Type B pancreatic cell (in vitro differentiated cells): ENCODE measurements around the gene ARPC1A. TPM values are rescaled to one million over a fixed set of nuclear protein-coding genes. Genes with fewer than 3 reads are reported as not detected.

Source experiments
- DNase-seq: peaks from one replicate; pipeline ENCODE4 v3.0.0; 2021; ENCODE audit warnings: mixed read lengths; ENCODE audit not compliant: unreplicated experiment; ENCODE audit errors: extremely low spot score
- H3K27ac Mint-ChIP-seq: 2 replicates; pipeline ENCODE4 v1.8.0; 2021; ENCODE audit warnings: mild to moderate bottlenecking, mixed read lengths
- H3K27me3 Mint-ChIP-seq: 2 replicates; pipeline ENCODE4 v1.8.0; 2021; ENCODE audit warnings: mixed read lengths
- H3K36me3 Mint-ChIP-seq: 2 replicates; pipeline ENCODE4 v1.8.0; 2021; ENCODE audit warnings: mixed read lengths
- H3K4me1 Mint-ChIP-seq: one replicate; pipeline ENCODE4 v1.8.0; 2021; ENCODE audit warnings: mixed read lengths; ENCODE audit not compliant: unreplicated experiment
- H3K4me3 Mint-ChIP-seq: 2 replicates; pipeline ENCODE4 v1.8.0; 2021; ENCODE audit warnings: mild to moderate bottlenecking, mixed read lengths
- H3K9me3 Mint-ChIP-seq: 2 replicates; pipeline ENCODE4 v1.8.0; 2021; ENCODE audit warnings: mixed read lengths
- CTCF ChIP-seq: fragments of 200-600 bp; sonication (generic); conservative IDR thresholded peaks from 2 replicates; pipeline ENCODE4 v1.5.0; 2021; ENCODE audit warnings: antibody characterized with exemption, mild to moderate bottlenecking
- total RNA-seq: library from RNA; stranded (reverse); gene quantifications from 2 replicates; pipeline ENCODE4 v1.2.1, GENCODE V29; 2021; ENCODE audit warnings: low replicate concordance

Gene ARPC1A
- total RNA-seq, 1 donor from 2014 or later, result 164 TPM

- Mint-ChIP-seq H3K9me3 (no peaks in the 10 kb centered on the region), H3K27ac (no peak overlapping the region), H3K4me3 (no peak overlapping the region), H3K27me3 (no peaks in the 10 kb centered on the region), H3K4me1 (peaks cover 9% of the 10 kb centered on the region), H3K36me3 (peaks cover 15% of the 10 kb centered on the region)
- DNase-seq, result no peak
- no peak for TF ChIP-seq CTCF
Observed at GRCh38 chr7:99396418-99397296, 71.0 kb downstream of the ARPC1A start.

GRCh38 chr7:99397297-99397983 lies 71.7 kb downstream of the ARPC1A start:
- H3K9me3 Mint-ChIP-seq, result no peaks in the 10 kb centered on the region
- TF ChIP-seq CTCF, result no peak
- H3K27ac Mint-ChIP-seq, result no peak overlapping the region
- H3K36me3 Mint-ChIP-seq, result peaks cover 15% of the 10 kb centered on the region
- H3K27me3 Mint-ChIP-seq, result no peaks in the 10 kb centered on the region
- no peak overlapping the region for H3K4me3 Mint-ChIP-seq
- H3K4me1 Mint-ChIP-seq, result peaks cover 9% of the 10 kb centered on the region
- DNase-seq, result no peak

- TF ChIP-seq CTCF, result no peak
- no peaks in the 10 kb centered on the region for H3K4me1 Mint-ChIP-seq
- no peak overlapping the region for H3K4me3 Mint-ChIP-seq
- no peaks in the 10 kb centered on the region for H3K27me3 Mint-ChIP-seq
- H3K36me3 Mint-ChIP-seq, result peaks cover 24% of the 10 kb centered on the region
- peak overlapping the region; percentile 79 for H3K27ac Mint-ChIP-seq
- no peak for DNase-seq
- H3K9me3 Mint-ChIP-seq, result no peaks in the 10 kb centered on the region
Observed at GRCh38 chr7:99398891-99399445, 73.3 kb downstream of the ARPC1A start.

- Mint-ChIP-seq H3K4me1 (no peaks in the 10 kb centered on the region), H3K9me3 (no peaks in the 10 kb centered on the region), H3K36me3 (peaks cover 27% of the 10 kb centered on the region), H3K4me3 (no peak overlapping the region), H3K27ac (no peak overlapping the region), H3K27me3 (no peaks in the 10 kb centered on the region)
- TF ChIP-seq CTCF, result no peak
- no peak for DNase-seq
Observed at GRCh38 chr7:99399597-99399996, 73.9 kb downstream of the ARPC1A start.

GRCh38 chr7:99402854-99403253 lies 77.2 kb downstream of the ARPC1A start:
- H3K27me3 Mint-ChIP-seq, result no peaks in the 10 kb centered on the region
- H3K9me3 Mint-ChIP-seq, result no peaks in the 10 kb centered on the region
- H3K4me3 Mint-ChIP-seq, result no peak overlapping the region
- peaks cover 8% of the 10 kb centered on the region for H3K4me1 Mint-ChIP-seq
- DNase-seq, result no peak
- no peak for TF ChIP-seq CTCF
- no peak overlapping the region for H3K27ac Mint-ChIP-seq
- H3K36me3 Mint-ChIP-seq, result peaks cover 25% of the 10 kb centered on the region
